Activated CD4-positive, alpha-beta T cell treated with anti-CD3 and anti-CD28 coated beads, Interleukin-2, amount 10 ng/mL, durations not matched to agents 24 days and 14 days (primary cell): ENCODE measurements around the gene SUPT20HL1. TPM values are rescaled to one million over a fixed set of nuclear protein-coding genes. Genes with fewer than 3 reads are reported as not detected.
A peak's percentile ranks its signal among the peaks of the same experiment; 100 is the strongest.
"Not testable (repeated sequence)": the region's sequence is repeated elsewhere in the genome, so short reads cannot be mapped to it uniquely, and the experiment has no call there.

ENCODE experiments used
- DNase-seq: peaks from one replicate; pipeline ENCODE4 v3.0.0; 2022
- H3K27ac Mint-ChIP-seq: one replicate; pipeline ENCODE4 v1.8.0; 2022; ENCODE audit warnings: mild to moderate bottlenecking, mixed read lengths
- H3K27me3 Mint-ChIP-seq: one replicate; pipeline ENCODE4 v1.8.0; 2022; ENCODE audit warnings: mixed read lengths
- H3K36me3 Mint-ChIP-seq: one replicate; pipeline ENCODE4 v1.8.0; 2022; ENCODE audit warnings: low read depth, mild to moderate bottlenecking, mixed read lengths
- H3K4me1 Mint-ChIP-seq: one replicate; pipeline ENCODE4 v1.8.0; 2021; ENCODE audit warnings: mixed read lengths
- H3K4me3 Mint-ChIP-seq: one replicate; pipeline ENCODE4 v1.8.0; 2022; ENCODE audit warnings: mild to moderate bottlenecking, moderate library complexity, mixed read lengths
- H3K9me3 Mint-ChIP-seq: one replicate; pipeline ENCODE4 v1.8.0; 2021; ENCODE audit warnings: mixed read lengths
- intact Hi-C: fragments of 100-400 bp; cut with micrococcal nuclease; formaldehyde crosslinking; loops from one replicate; pipeline ENCODE4 v1.15.1; 2023
- total RNA-seq: library from RNA; stranded (reverse); gene quantifications from 2 replicates; pipeline ENCODE4 v1.2.3, GENCODE V29; 2022

Gene SUPT20HL1
- total RNA-seq, 1 donor from 2014 or later, result not detected

GRCh38 chrX:24371391-24371972, 11.0 kb downstream of the SUPT20HL1 start:
- Mint-ChIP-seq H3K4me3 (peak overlapping the region; percentile 77), H3K4me1 (peaks cover 23% of the 10 kb centered on the region), H3K36me3 (peaks cover 2% of the 10 kb centered on the region), H3K9me3 (no peaks in the 10 kb centered on the region), H3K27me3 (peaks cover 3% of the 10 kb centered on the region), H3K27ac (peak overlapping the region; percentile 84)
- peak; percentile 86 for DNase-seq
- intact Hi-C loops, result loop anchor here (2.0 to 5.0 kb wide), 3 partner anchors 69 to 126 kb away; no protein-coding TSS in a partner anchor

GRCh38 chrX:24372021-24372763, 11.8 kb downstream of the SUPT20HL1 start:
- Mint-ChIP-seq H3K4me1 (peaks cover 22% of the 10 kb centered on the region), H3K27me3 (peaks cover 3% of the 10 kb centered on the region), H3K36me3 (peaks cover 2% of the 10 kb centered on the region), H3K9me3 (no peaks in the 10 kb centered on the region), H3K4me3 (no peak overlapping the region), H3K27ac (peak overlapping the region; percentile 34)
- DNase-seq, result no peak
- intact Hi-C loops, result loop anchor here (5.0 kb wide), 2 partner anchors 70 to 125 kb away; no protein-coding TSS in a partner anchor

GRCh38 chrX:24375600-24376131, 15.2 kb downstream of the SUPT20HL1 start:
- Mint-ChIP-seq H3K4me1 (peaks cover 12% of the 10 kb centered on the region), H3K4me3 (no peak overlapping the region), H3K36me3 (peaks cover 2% of the 10 kb centered on the region), H3K27me3 (peaks cover 3% of the 10 kb centered on the region), H3K27ac (no peak overlapping the region), H3K9me3 (no peaks in the 10 kb centered on the region)
- no peak for DNase-seq
- intact Hi-C loops, result no loop called here

GRCh38 chrX:24376403-24376802, 16.0 kb downstream of the SUPT20HL1 start:
- H3K27me3 Mint-ChIP-seq, result peaks cover 3% of the 10 kb centered on the region
- no peak for DNase-seq
- intact Hi-C loops, result no loop called here

GRCh38 chrX:24377195-24377594, 16.8 kb downstream of the SUPT20HL1 start:
- Mint-ChIP-seq H3K36me3 (peaks cover 2% of the 10 kb centered on the region), H3K9me3 (no peaks in the 10 kb centered on the region), H3K27ac (no peak overlapping the region), H3K27me3 (peaks cover 3% of the 10 kb centered on the region), H3K4me1 (peaks cover 5% of the 10 kb centered on the region), H3K4me3 (no peak overlapping the region)
- intact Hi-C loops, result no loop called here
- DNase-seq, result no peak

More at GRCh38 chrX:24376403-24376802, 16.0 kb downstream of the SUPT20HL1 start:
- H3K9me3 Mint-ChIP-seq, result no peaks in the 10 kb centered on the region
- peaks cover 5% of the 10 kb centered on the region for H3K4me1 Mint-ChIP-seq
- peaks cover 2% of the 10 kb centered on the region for H3K36me3 Mint-ChIP-seq
- H3K27ac Mint-ChIP-seq, result no peak overlapping the region
- H3K4me3 Mint-ChIP-seq, result no peak overlapping the region

GRCh38 chrX:24377911-24378468, 17.6 kb downstream of the SUPT20HL1 start:
- Mint-ChIP-seq H3K36me3 (no peaks in the 10 kb centered on the region), H3K27ac (no peak overlapping the region), H3K27me3 (peaks cover 3% of the 10 kb centered on the region), H3K9me3 (no peaks in the 10 kb centered on the region), H3K4me3 (no peak overlapping the region), H3K4me1 (peaks cover 2% of the 10 kb centered on the region)
- no peak for DNase-seq
- intact Hi-C loops, result no loop called here

- H3K36me3 Mint-ChIP-seq, result no peaks in the 10 kb centered on the region
- H3K9me3 Mint-ChIP-seq, result no peaks in the 10 kb centered on the region
- DNase-seq, result no peak
- intact Hi-C loops, result no loop called here
- no peak overlapping the region for H3K4me3 Mint-ChIP-seq
- no peak overlapping the region for H3K27ac Mint-ChIP-seq
- peaks cover 2% of the 10 kb centered on the region for H3K4me1 Mint-ChIP-seq
- peaks cover 4% of the 10 kb centered on the region for H3K27me3 Mint-ChIP-seq
These were observed 18.3 kb downstream of the SUPT20HL1 start for GRCh38 chrX:24378706-24379105.

- Mint-ChIP-seq H3K4me3 (no peak overlapping the region), H3K27ac (no peak overlapping the region), H3K36me3 (no peaks in the 10 kb centered on the region), H3K9me3 (no peaks in the 10 kb centered on the region), H3K4me1 (peaks cover 2% of the 10 kb centered on the region), H3K27me3 (peaks cover 19% of the 10 kb centered on the region)
- intact Hi-C loops, result no loop called here
- no peak for DNase-seq
These were observed 20.1 kb downstream of the SUPT20HL1 start for GRCh38 chrX:24380262-24381187.

- H3K36me3 Mint-ChIP-seq, intact Hi-C loops, H3K4me1 Mint-ChIP-seq, DNase-seq, H3K4me3 Mint-ChIP-seq, H3K9me3 Mint-ChIP-seq, H3K27ac Mint-ChIP-seq: not testable (repeated sequence)
- H3K27me3 Mint-ChIP-seq, result peaks cover 26% of the 10 kb centered on the region
These were observed 21.9 kb downstream of the SUPT20HL1 start for GRCh38 chrX:24382315-24382714.

- DNase-seq, result no peak
- Mint-ChIP-seq H3K27ac (no peak overlapping the region), H3K4me1 (no peaks in the 10 kb centered on the region), H3K36me3 (no peaks in the 10 kb centered on the region), H3K4me3 (no peak overlapping the region), H3K9me3 (no peaks in the 10 kb centered on the region), H3K27me3 (peaks cover 35% of the 10 kb centered on the region)
- intact Hi-C loops, result no loop called here
These were observed 27.3 kb downstream of the SUPT20HL1 start for GRCh38 chrX:24387724-24388123.

GRCh38 chrX:24391389-24391788, 30.9 kb downstream of the SUPT20HL1 start:
- H3K36me3 Mint-ChIP-seq, result no peaks in the 10 kb centered on the region
- intact Hi-C loops, result no loop called here

GRCh38 chrX:24391843-24392242, 31.4 kb downstream of the SUPT20HL1 start:
- Mint-ChIP-seq H3K36me3 (no peaks in the 10 kb centered on the region), H3K9me3 (no peaks in the 10 kb centered on the region), H3K4me1 (peaks cover 2% of the 10 kb centered on the region), H3K27me3 (peaks cover 19% of the 10 kb centered on the region), H3K27ac (no peak overlapping the region), H3K4me3 (no peak overlapping the region)
- intact Hi-C loops, result no loop called here
- no peak for DNase-seq

More at GRCh38 chrX:24391389-24391788, 30.9 kb downstream of the SUPT20HL1 start:
- Mint-ChIP-seq H3K27me3 (peaks cover 19% of the 10 kb centered on the region), H3K4me3 (no peak overlapping the region), H3K4me1 (peaks cover 2% of the 10 kb centered on the region), H3K27ac (no peak overlapping the region), H3K9me3 (no peaks in the 10 kb centered on the region)
- DNase-seq, result no peak

GRCh38 chrX:24392709-24393108, 32.3 kb downstream of the SUPT20HL1 start:
- Mint-ChIP-seq H3K27ac (no peak overlapping the region), H3K27me3 (peaks cover 15% of the 10 kb centered on the region), H3K4me1 (peaks cover 2% of the 10 kb centered on the region), H3K4me3 (no peak overlapping the region), H3K9me3 (no peaks in the 10 kb centered on the region), H3K36me3 (no peaks in the 10 kb centered on the region)
- DNase-seq, result no peak
- intact Hi-C loops, result no loop called here
